Panc1 (cell line): ENCODE data around the gene ELAPOR1. TPM values are rescaled to one million over a fixed set of nuclear protein-coding genes. Genes with fewer than 3 reads are reported as not detected.

Experiments
- ATAC-seq: fragments of 200-7000 bp; cut with Tn5 transposase; 2 replicates; pipeline ENCODE4 v1.9.1; 2020; ENCODE audit warnings: mild to moderate bottlenecking, moderate library complexity
- BruUV-seq: library from RNA; stranded (reverse); fragments of 400-500 nt; replicated peaks from 2 replicates; lab custom pipeline; 2021; lab: Mats Ljungman, UMichigan
- CTCF ChIA-PET: fragments of 300-600 bp; sonication (Branson Sonifier 250); formaldehyde crosslinking; loops from one replicate; lab custom pipeline; 2022; ENCODE audit warnings: antibody characterized with exemption; lab: Charles Lee
- POLR2A ChIA-PET: fragments of 300-600 bp; sonication (Branson Sonifier 250); formaldehyde crosslinking; loops from one replicate; lab custom pipeline; 2022; ENCODE audit warnings: antibody characterized with exemption; lab: Charles Lee
- DNase-seq: peaks from one replicate; pipeline ENCODE4 v3.0.0-alpha.2; 2010; ENCODE audit warnings: low read depth, low spot score
- H3K27ac ChIP-seq: 2 replicates; pipeline ENCODE4 v1.5.1; 2011; ENCODE audit warnings: mild to moderate bottlenecking, low read length, inconsistent platforms
- H3K27me3 ChIP-seq: fragments of 200-500 bp; sonication (Bioruptor generic); 2 replicates; pipeline ENCODE4 v1.6.0; 2014; ENCODE audit warnings: low read length, inconsistent platforms; ENCODE audit not compliant: control insufficient read depth, insufficient read depth
- H3K36me3 ChIP-seq: fragments of 200-500 bp; sonication (Bioruptor generic); 2 replicates; pipeline ENCODE4 v1.5.1; 2014; ENCODE audit warnings: inconsistent platforms, mild to moderate bottlenecking, low read length, moderate library complexity; ENCODE audit not compliant: control insufficient read depth, insufficient read depth
- H3K4me1 ChIP-seq: 2 replicates; pipeline ENCODE4 v1.5.1; 2011; ENCODE audit warnings: inconsistent platforms, mild to moderate bottlenecking, low read length, moderate library complexity; ENCODE audit not compliant: control insufficient read depth, insufficient read depth
- H3K4me3 ChIP-seq, 2 experiments: 2 replicates each; pipeline ENCODE4 v1.5.1; 2011 to 2012; ENCODE audit warnings: low read depth in 2 of 2, low read length in 2 of 2, mild to moderate bottlenecking in 2 of 2, inconsistent platforms in 1 of 2, moderate library complexity in 1 of 2
- H3K9me3 ChIP-seq: fragments of 200-500 bp; sonication (Bioruptor generic); 2 replicates; pipeline ENCODE4 v1.5.1; 2014; ENCODE audit warnings: low read depth, mild to moderate bottlenecking, inconsistent platforms, low read length, moderate library complexity; ENCODE audit not compliant: control insufficient read depth, insufficient read depth
- CTCF ChIP-seq: fragments of 450-650 bp; IDR thresholded peaks from 2 replicates; pipeline ENCODE4 v1.5.1; 2017; ENCODE audit warnings: mild to moderate bottlenecking
- POLR2AphosphoS5 ChIP-seq: IDR thresholded peaks from 2 replicates; pipeline ENCODE4 v1.6.1; 2012; ENCODE audit warnings: mild to moderate bottlenecking, low read depth, low read length, moderate library complexity
- REST ChIP-seq, 2 experiments: IDR thresholded peaks; 2 replicates each; pipeline ENCODE4 v1.6.1; 2011 to 2012; ENCODE audit warnings: low read depth in 2 of 2, control low read depth in 1 of 2, low read length in 1 of 2, mild to moderate bottlenecking in 1 of 2, moderate library complexity in 1 of 2; ENCODE audit not compliant: insufficient read depth in 1 of 2
- SIN3A ChIP-seq: IDR thresholded peaks from 2 replicates; pipeline ENCODE4 v1.6.1; 2012; ENCODE audit warnings: low read depth, mild to moderate bottlenecking, low read length, moderate library complexity, borderline replicate concordance; ENCODE audit not compliant: insufficient read depth
- TCF7L2 ChIP-seq: IDR thresholded peaks from 2 replicates; pipeline ENCODE4 v1.6.1; 2011; ENCODE audit warnings: mild to moderate bottlenecking, low read depth, low read length, inconsistent platforms
- in situ Hi-C: cut with HindIII; loops from 2 replicates; pipeline ENCODE4 v1.10.0; 2016; ENCODE audit warnings: low sequenced_read_pairs, low pct_unique_long_range_greater_than_20kb
- intact Hi-C: fragments of 100-400 bp; cut with micrococcal nuclease; formaldehyde crosslinking; loops from one replicate; pipeline ENCODE4 v1.10.0; 2022; ENCODE audit not compliant: unreplicated experiment
- total RNA-seq: library from RNA; stranded (reverse); gene quantifications from one replicate; pipeline ENCODE4 v1.2.1, GENCODE V29; 2021; ENCODE audit not compliant: unreplicated experiment

ELAPOR1 gene
- total RNA-seq, 1 experiment from 2014 or later = 0.28 TPM

GRCh38 chr1:109156916-109157385 lies 43.0 kb downstream of the ELAPOR1 start:
- CTCF ChIA-PET = no interaction called here
- H3K27me3 ChIP-seq = no peaks in the 10 kb centered on the region
- H3K27ac ChIP-seq = no peak overlapping the region
- H3K9me3 ChIP-seq = no peaks in the 10 kb centered on the region
- TF ChIP-seq CTCF = no peak
- no peak for TF ChIP-seq TCF7L2
- no peak for TF ChIP-seq POLR2AphosphoS5
- no peak for TF ChIP-seq SIN3A
- no peak for TF ChIP-seq REST (IDR thresholded peaks at IDR 0.05; ENCODE audit: insufficient read depth in 1 of 2, low read depth in 2 of 2, low read length in 1 of 2)
- DNase-seq (no peak), ATAC-seq (no peak)
- POLR2A ChIA-PET = no interaction called here
- in situ Hi-C loops = no loop called here
- intact Hi-C loops = no loop called here
- no TSS peak for BruUV-seq
- H3K36me3 ChIP-seq = no peaks in the 10 kb centered on the region
- no peaks in the 10 kb centered on the region for H3K4me1 ChIP-seq
- H3K4me3 ChIP-seq = no peak overlapping the region

- Histone ChIP-seq H3K4me1 (no peaks in the 10 kb centered on the region), H3K27me3 (no peaks in the 10 kb centered on the region), H3K4me3 (no peak overlapping the region), H3K27ac (no peak overlapping the region), H3K9me3 (no peaks in the 10 kb centered on the region), H3K36me3 (no peaks in the 10 kb centered on the region)
- ChIA-PET POLR2A (interaction anchor here (0.6 kb wide), 1 partner anchor 12 kb away, joined by 9 read pairs; no protein-coding TSS in a partner anchor), CTCF (no interaction called here)
- no peak for TF ChIP-seq REST (IDR thresholded peaks at IDR 0.05; ENCODE audit: insufficient read depth in 1 of 2, low read depth in 2 of 2, low read length in 1 of 2)
- TF ChIP-seq SIN3A = no peak
- no peak for TF ChIP-seq TCF7L2
- no peak for TF ChIP-seq CTCF
- TF ChIP-seq POLR2AphosphoS5 = no peak
- no peak for ATAC-seq
- DNase-seq = no peak
- BruUV-seq = no TSS peak
- intact Hi-C loops = no loop called here
- in situ Hi-C loops = no loop called here
Measured at GRCh38 chr1:109158433-109158832, 44.5 kb downstream of the ELAPOR1 start.
